Right lobe of liver (tissue), 4 donors: Measurements from ENCODE around the gene PDE4B.

Experiments
- CTCF ChIP-seq, 4 donors: fragments of 200-600 bp in 3 of 4; fragments of 450-650 bp in 1 of 4; IDR thresholded peaks; one replicate each; pipeline versions ENCODE4 v1.5.1 to v1.8.0; 2016 to 2022; ENCODE audit warnings: antibody characterized with exemption in 4 of 4, mild to moderate bottlenecking in 2 of 4
- POLR2A ChIP-seq: fragments of 450-650 bp; IDR thresholded peaks from one replicate; pipeline ENCODE4 v1.6.1; 2017; ENCODE audit warnings: antibody characterized with exemption, mild to moderate bottlenecking
- donor health status: DM: no; HTN: no; CAD: no.
- donor health status: DM: no; HTN: no; CAD: no.
- donor health status: DM: no; HTN: yes; CAD: no.

GRCh38 chr1:66415866-66416265, 623.2 kb downstream of the PDE4B start:
- TF ChIP-seq CTCF (IDR thresholded peaks at IDR 0.05) (no peak), POLR2A (no peak)
